ENCODE results near the gene SNX20.

- TF ChIP-seq POLR2A (IDR thresholded peaks at IDR 0.05; ENCODE audit: low read length): no peak
- no peak for TF ChIP-seq GATA1 (IDR thresholded peaks at IDR 0.05; ENCODE audit: low read depth, low read length)
Measured at GRCh38 chr16:50644729-50645128, 36.4 kb downstream of the SNX20 start.

All from erythroblast (primary cell).